ENCODE data around the gene ABHD8.

ABHD8 gene

DNA sequence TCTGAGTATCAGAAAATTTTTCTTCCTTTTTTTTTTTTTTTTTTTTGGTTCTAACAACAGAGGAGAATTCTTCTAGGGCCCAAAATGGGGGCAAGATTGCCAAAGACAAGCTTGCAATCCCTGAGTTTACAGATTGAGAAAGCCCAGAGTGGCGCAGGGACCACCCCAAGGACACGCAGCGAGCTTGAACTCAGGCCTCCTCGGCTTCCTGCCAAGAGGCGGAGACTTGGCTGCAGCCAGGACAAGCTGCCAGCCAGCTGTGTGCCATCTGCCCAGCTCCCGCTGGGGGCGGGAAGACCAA, 1.9 kb upstream of the ABHD8 start:
- no peak for DNase-seq
- Histone ChIP-seq H3K9me3 (ENCODE audit: control extremely low read depth in 1 of 5, control insufficient read depth in 4 of 5, insufficient read depth in 2 of 5, low read depth in 1 of 5, low read length in 4 of 5) (no peaks in the 10 kb centered on the region), H3K4me3 (ENCODE audit: control insufficient read depth in 1 of 7, extremely low read depth in 1 of 7, insufficient read depth in 4 of 7, low read depth in 2 of 7, low read length in 6 of 7) (peak overlapping the region in 3 of 7 experiments; percentile 86 to 98 (median 88)), H3K4me1 (ENCODE audit: control extremely low read depth in 1 of 4, control insufficient read depth in 4 of 4, insufficient read depth in 4 of 4, low read length in 3 of 4) (peaks cover 8 to 46% (median 39%) of the 10 kb centered on the region in 4 experiments), H3K36me3 (ENCODE audit: control insufficient read depth in 4 of 4, insufficient read depth in 4 of 4, low read length in 3 of 4) (peaks cover 0 to 16% (median 7%) of the 10 kb centered on the region in 4 experiments), H3K27me3 (replicated peaks in 2 of 5; ENCODE audit: control insufficient read depth in 4 of 5, insufficient read depth in 5 of 5, low read length in 4 of 5) (no peaks in the 10 kb centered on the region), H3K27ac (ENCODE audit: insufficient read depth in 1 of 2, low read depth in 1 of 2, low read length in 2 of 2, poor library complexity in 1 of 2, severe bottlenecking in 2 of 2) (no peak overlapping the region)
- ChIA-PET CTCF (interaction anchor here (0.7 to 1.4 kb wide), 6 partner anchors 10 to 127 kb away, joined by 3 to 9 read pairs (median 3); no protein-coding TSS in a partner anchor), POLR2A (interaction anchor here (0.7 to 1.6 kb wide), 2 partner anchors 11 to 16 kb away, joined by 3 read pairs; no protein-coding TSS in a partner anchor)
- 4% methylated on average over 7 of the region's 7 CpGs for WGBS (ENCODE audit: insufficient coverage)

DNA sequence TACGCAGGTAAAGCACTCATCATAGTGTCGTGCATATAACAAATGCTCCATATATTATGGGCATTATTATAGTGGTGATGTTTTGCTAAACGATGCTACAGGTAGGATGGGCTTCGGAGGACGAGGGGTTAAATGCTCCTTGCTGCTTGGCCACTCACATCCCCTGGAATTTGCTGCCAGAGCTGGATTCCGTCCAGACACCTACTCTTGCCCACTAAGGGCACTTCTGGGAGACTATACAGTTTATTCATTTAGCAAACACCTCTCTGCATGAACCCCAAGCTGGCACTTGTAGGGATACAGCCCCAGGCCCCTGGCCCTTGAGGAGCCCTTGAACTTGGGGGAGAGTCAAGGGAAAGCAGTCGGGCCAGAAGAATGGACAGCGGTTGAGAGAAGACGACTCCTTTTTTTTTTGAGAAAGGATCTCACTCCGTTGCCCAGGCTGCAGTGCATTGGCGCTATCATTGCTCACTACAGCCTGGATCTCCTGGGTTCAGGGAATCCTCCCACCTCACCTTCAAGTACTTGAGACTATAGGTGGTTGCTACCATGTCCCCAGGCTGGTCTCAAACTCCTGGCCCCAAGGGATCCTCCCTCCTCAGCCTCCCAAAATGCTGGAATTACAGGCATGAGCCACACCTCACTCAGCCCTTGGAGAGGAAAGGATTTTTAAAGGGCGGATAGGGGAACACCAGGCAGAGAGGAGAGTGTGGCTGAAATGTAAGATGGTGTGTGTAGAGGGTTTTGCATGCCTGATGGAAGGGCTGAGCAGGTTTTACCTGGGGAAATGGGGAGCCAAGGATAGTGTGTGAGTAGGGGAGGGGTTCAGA, 1.4 kb upstream of the ABHD8 start:
- CTCF ChIA-PET = interaction anchor here (0.7 to 2.7 kb wide), 9 partner anchors 9 to 127 kb away, joined by 3 to 11 read pairs (median 3); partner anchors contain the start of gene ANKLE1
- H3K4me1 ChIP-seq (ENCODE audit: control extremely low read depth in 1 of 4, control insufficient read depth in 4 of 4, insufficient read depth in 4 of 4, low read length in 3 of 4) = peaks cover 8 to 41% (median 33%) of the 10 kb centered on the region in 4 experiments
- 96% methylated on average over 9 of the region's 12 CpGs for WGBS (ENCODE audit: insufficient coverage)
- no peak overlapping the region for H3K27ac ChIP-seq (ENCODE audit: insufficient read depth in 1 of 2, low read depth in 1 of 2, low read length in 2 of 2, poor library complexity in 1 of 2, severe bottlenecking in 2 of 2)
- no peaks in the 10 kb centered on the region for H3K9me3 ChIP-seq (ENCODE audit: control extremely low read depth in 1 of 5, control insufficient read depth in 4 of 5, insufficient read depth in 2 of 5, low read depth in 1 of 5, low read length in 4 of 5)
- peak in 1 of 3 donors; percentile 10 for DNase-seq
- peaks cover 0 to 16% (median 8%) of the 10 kb centered on the region in 4 experiments for H3K36me3 ChIP-seq (ENCODE audit: control insufficient read depth in 4 of 4, insufficient read depth in 4 of 4, low read length in 3 of 4)
- peak overlapping the region in 2 of 7 experiments; percentile 86 to 88 for H3K4me3 ChIP-seq (ENCODE audit: control insufficient read depth in 1 of 7, extremely low read depth in 1 of 7, insufficient read depth in 4 of 7, low read depth in 2 of 7, low read length in 6 of 7)
- no peaks in the 10 kb centered on the region for H3K27me3 ChIP-seq (replicated peaks in 2 of 5; ENCODE audit: control insufficient read depth in 4 of 5, insufficient read depth in 5 of 5, low read length in 4 of 5)
- POLR2A ChIA-PET = interaction anchor here (0.7 to 1.6 kb wide), 2 partner anchors 10 to 17 kb away, joined by 3 read pairs; no protein-coding TSS in a partner anchor

DNA sequence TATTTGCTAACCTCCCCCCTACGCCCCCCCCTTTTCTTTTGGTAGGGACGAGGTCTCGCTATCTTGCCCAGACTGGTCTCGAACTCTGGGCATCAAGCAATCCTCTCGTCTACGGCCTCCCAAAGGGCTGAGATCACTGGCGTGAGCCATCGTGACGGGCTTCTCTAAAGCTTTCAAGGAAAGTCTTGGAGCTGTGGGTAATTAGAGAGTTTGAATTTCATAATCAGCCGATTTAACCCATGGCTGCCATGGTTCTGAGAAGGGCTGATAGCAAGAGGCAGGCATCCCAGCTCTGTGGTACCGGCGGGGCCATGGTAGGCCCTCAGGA, 679 bp upstream of the ABHD8 start:
- ChIA-PET POLR2A (no interaction called here), CTCF (interaction anchor here (0.7 to 2.7 kb wide), 3 partner anchors 11 to 29 kb away, joined by 3 to 11 read pairs (median 7); partner anchors contain the start of gene ANKLE1)
- H3K4me1 ChIP-seq (ENCODE audit: control extremely low read depth in 1 of 4, control insufficient read depth in 4 of 4, insufficient read depth in 4 of 4, low read length in 3 of 4) = peaks cover 8 to 41% (median 32%) of the 10 kb centered on the region in 4 experiments
- H3K27me3 ChIP-seq (replicated peaks in 2 of 5; ENCODE audit: control insufficient read depth in 4 of 5, insufficient read depth in 5 of 5, low read length in 4 of 5) = no peaks in the 10 kb centered on the region
- H3K4me3 ChIP-seq (ENCODE audit: control insufficient read depth in 1 of 7, extremely low read depth in 1 of 7, insufficient read depth in 4 of 7, low read depth in 2 of 7, low read length in 6 of 7) = no peak overlapping the region
- no peaks in the 10 kb centered on the region for H3K9me3 ChIP-seq (ENCODE audit: control extremely low read depth in 1 of 5, control insufficient read depth in 4 of 5, insufficient read depth in 2 of 5, low read depth in 1 of 5, low read length in 4 of 5)
- peaks cover 0 to 17% (median 8%) of the 10 kb centered on the region in 4 experiments for H3K36me3 ChIP-seq (ENCODE audit: control insufficient read depth in 4 of 4, insufficient read depth in 4 of 4, low read length in 3 of 4)
- H3K27ac ChIP-seq (ENCODE audit: insufficient read depth in 1 of 2, low read depth in 1 of 2, low read length in 2 of 2, poor library complexity in 1 of 2, severe bottlenecking in 2 of 2) = peak overlapping the region in 1 of 2 experiments; percentile 54
- no peak for DNase-seq
- WGBS (ENCODE audit: insufficient coverage) = 97% methylated on average over 12 of the region's 12 CpGs

DNA sequence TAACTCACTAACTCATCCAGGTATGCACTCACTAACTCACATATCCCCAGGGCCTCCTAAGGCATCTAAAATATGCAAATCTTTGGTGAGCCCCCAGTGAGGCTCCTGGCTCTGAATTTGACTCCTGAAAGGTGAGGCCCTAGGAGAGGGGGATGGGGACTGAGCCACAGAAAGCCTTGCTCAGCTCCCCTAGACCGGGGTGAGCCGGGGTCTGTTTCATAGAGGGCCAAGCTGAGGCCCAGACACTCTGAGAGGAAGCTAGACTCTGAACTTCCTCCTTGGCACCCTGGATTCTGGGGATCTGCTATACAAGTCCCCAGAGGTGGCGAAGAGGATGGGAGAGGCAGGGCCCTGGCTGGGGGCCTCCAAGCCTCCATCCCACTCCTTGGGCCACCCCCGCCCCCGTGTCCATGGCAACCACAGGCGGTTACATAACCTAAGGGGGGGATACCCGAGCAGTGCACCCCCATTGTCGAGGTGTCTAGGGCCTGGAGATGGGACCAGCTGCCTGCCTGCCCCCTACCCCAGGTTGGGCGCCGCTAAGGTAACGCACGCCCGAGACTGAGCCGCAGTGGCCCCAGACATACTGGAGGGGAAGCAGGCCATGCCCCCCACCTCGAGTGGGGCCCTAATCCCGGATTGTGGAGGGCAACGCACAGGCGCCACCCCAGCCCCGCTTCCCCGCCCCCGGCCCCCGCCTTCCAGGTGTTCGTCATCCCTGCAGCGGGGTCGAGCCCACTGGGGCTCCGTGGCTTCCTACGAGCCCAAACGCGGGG, 646 bp downstream of the ABHD8 start:
- peak in 2 of 3 donors; percentile 62 to 68 for DNase-seq
- ChIA-PET POLR2A (no interaction called here), CTCF (interaction anchor here (1.1 to 2.7 kb wide), 4 partner anchors 9 to 33 kb away, joined by 3 to 11 read pairs (median 5); no protein-coding TSS in a partner anchor)
- under 1% methylated on average over 17 of the region's 29 CpGs for WGBS (ENCODE audit: insufficient coverage)
- Histone ChIP-seq H3K36me3 (ENCODE audit: control insufficient read depth in 4 of 4, insufficient read depth in 4 of 4, low read length in 3 of 4) (peaks cover 0 to 25% (median 15%) of the 10 kb centered on the region in 4 experiments), H3K9me3 (ENCODE audit: control extremely low read depth in 1 of 5, control insufficient read depth in 4 of 5, insufficient read depth in 2 of 5, low read depth in 1 of 5, low read length in 4 of 5) (peaks cover 0 to 8% (median 0%) of the 10 kb centered on the region in 5 experiments), H3K4me1 (ENCODE audit: control extremely low read depth in 1 of 4, control insufficient read depth in 4 of 4, insufficient read depth in 4 of 4, low read length in 3 of 4) (peaks cover 8 to 41% (median 32%) of the 10 kb centered on the region in 4 experiments), H3K4me3 (ENCODE audit: control insufficient read depth in 1 of 7, extremely low read depth in 1 of 7, insufficient read depth in 4 of 7, low read depth in 2 of 7, low read length in 6 of 7) (peak overlapping the region; percentile 23 to 85 (median 73)), H3K27ac (ENCODE audit: insufficient read depth in 1 of 2, low read depth in 1 of 2, low read length in 2 of 2, poor library complexity in 1 of 2, severe bottlenecking in 2 of 2) (peak overlapping the region in 1 of 2 experiments; percentile 75), H3K27me3 (replicated peaks in 2 of 5; ENCODE audit: control insufficient read depth in 4 of 5, insufficient read depth in 5 of 5, low read length in 4 of 5) (no peaks in the 10 kb centered on the region)

DNA sequence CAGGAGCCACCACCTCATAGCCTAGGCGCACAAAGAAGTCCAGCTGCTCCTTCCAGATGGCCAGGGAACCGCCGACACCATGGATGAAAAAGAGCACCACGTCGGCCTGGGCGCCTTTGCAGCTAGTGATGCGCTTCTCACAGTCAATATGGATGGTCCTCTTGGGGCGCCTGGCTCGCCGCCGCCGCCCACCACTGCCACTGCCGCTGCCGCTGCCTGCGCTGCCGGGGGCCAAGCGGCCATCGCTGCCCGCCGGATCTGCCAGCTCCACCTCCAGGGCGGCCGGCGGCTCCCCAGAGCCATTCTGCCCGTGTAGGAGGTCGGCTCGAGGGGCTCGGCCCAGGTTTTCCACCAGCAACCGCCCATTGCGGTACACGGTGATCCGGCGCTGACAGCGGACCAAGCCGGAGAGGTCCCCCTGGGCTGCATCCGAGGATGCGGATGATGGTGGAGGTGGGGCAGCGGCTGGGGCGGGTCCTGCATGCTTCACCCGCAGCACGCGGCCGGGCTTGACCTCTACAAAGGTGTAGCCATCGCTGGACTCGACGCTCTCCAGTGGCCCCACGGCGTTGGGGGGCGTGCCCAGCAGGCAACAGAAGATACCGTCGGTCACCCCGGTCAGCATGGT, 2.1 kb downstream of the ABHD8 start:
- CTCF ChIA-PET = interaction anchor here (1.1 to 1.6 kb wide), 2 partner anchors 13 to 35 kb away, joined by 3 to 5 read pairs; no protein-coding TSS in a partner anchor

DNA sequence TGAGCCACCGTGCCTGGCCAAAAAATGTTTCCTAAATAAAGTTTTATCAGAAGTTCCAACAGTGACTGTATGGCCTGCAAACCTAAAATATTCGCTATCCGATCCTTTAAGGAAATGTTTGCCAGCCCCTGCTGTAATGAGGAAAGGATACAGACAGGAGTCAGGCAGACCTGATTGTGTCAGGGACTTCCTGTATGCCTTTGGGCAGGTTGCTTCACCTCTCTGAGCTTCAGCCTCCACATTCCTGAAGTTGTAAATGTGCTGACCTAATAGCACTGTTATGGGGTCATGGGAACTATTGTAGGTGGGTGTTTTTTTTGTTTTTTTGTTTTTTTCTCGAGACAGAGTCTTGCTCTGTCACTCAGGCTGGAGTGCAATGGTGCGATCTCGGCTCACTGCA, 6.2 kb downstream of the ABHD8 start:
- DNase-seq = no peak
- ChIA-PET CTCF (interaction anchor here (0.6 kb wide), 1 partner anchor 52 kb away, joined by 3 read pairs; no protein-coding TSS in a partner anchor), POLR2A (no interaction called here)
- peaks cover 0 to 10% (median 7%) of the 10 kb centered on the region in 4 experiments for H3K4me1 ChIP-seq (ENCODE audit: control extremely low read depth in 1 of 4, control insufficient read depth in 4 of 4, insufficient read depth in 4 of 4, low read length in 3 of 4)
- H3K27ac ChIP-seq (ENCODE audit: insufficient read depth in 1 of 2, low read depth in 1 of 2, low read length in 2 of 2, poor library complexity in 1 of 2, severe bottlenecking in 2 of 2) = no peak overlapping the region
- H3K9me3 ChIP-seq (ENCODE audit: control extremely low read depth in 1 of 5, control insufficient read depth in 4 of 5, insufficient read depth in 2 of 5, low read depth in 1 of 5, low read length in 4 of 5) = peaks cover 0 to 8% (median 0%) of the 10 kb centered on the region in 5 experiments
- H3K27me3 ChIP-seq (replicated peaks in 2 of 5; ENCODE audit: control insufficient read depth in 4 of 5, insufficient read depth in 5 of 5, low read length in 4 of 5) = no peaks in the 10 kb centered on the region
- no peak overlapping the region for H3K4me3 ChIP-seq (ENCODE audit: control insufficient read depth in 1 of 7, extremely low read depth in 1 of 7, insufficient read depth in 4 of 7, low read depth in 2 of 7, low read length in 6 of 7)
- 98% methylated on average over 5 of the region's 6 CpGs for WGBS (ENCODE audit: insufficient coverage)
- H3K36me3 ChIP-seq (ENCODE audit: control insufficient read depth in 4 of 4, insufficient read depth in 4 of 4, low read length in 3 of 4) = peaks cover 2 to 34% (median 26%) of the 10 kb centered on the region in 4 experiments

More for the DNA sequence above, 2.1 kb downstream of the ABHD8 start:
- Histone ChIP-seq H3K27me3 (replicated peaks in 2 of 5; ENCODE audit: control insufficient read depth in 4 of 5, insufficient read depth in 5 of 5, low read length in 4 of 5) (no peaks in the 10 kb centered on the region), H3K36me3 (ENCODE audit: control insufficient read depth in 4 of 4, insufficient read depth in 4 of 4, low read length in 3 of 4) (peaks cover 0 to 25% (median 18%) of the 10 kb centered on the region in 4 experiments), H3K4me3 (ENCODE audit: control insufficient read depth in 1 of 7, extremely low read depth in 1 of 7, insufficient read depth in 4 of 7, low read depth in 2 of 7, low read length in 6 of 7) (no peak overlapping the region), H3K4me1 (ENCODE audit: control extremely low read depth in 1 of 4, control insufficient read depth in 4 of 4, insufficient read depth in 4 of 4, low read length in 3 of 4) (peaks cover 4 to 31% (median 25%) of the 10 kb centered on the region in 4 experiments), H3K9me3 (ENCODE audit: control extremely low read depth in 1 of 5, control insufficient read depth in 4 of 5, insufficient read depth in 2 of 5, low read depth in 1 of 5, low read length in 4 of 5) (peaks cover 0 to 8% (median 0%) of the 10 kb centered on the region in 5 experiments), H3K27ac (ENCODE audit: insufficient read depth in 1 of 2, low read depth in 1 of 2, low read length in 2 of 2, poor library complexity in 1 of 2, severe bottlenecking in 2 of 2) (no peak overlapping the region)
- 98% methylated on average over 46 of the region's 51 CpGs for WGBS (ENCODE audit: insufficient coverage)
- DNase-seq = no peak
- POLR2A ChIA-PET = no interaction called here
